Parathyroid adenoma (tissue), 2 donors: ENCODE results near the gene GREB1L.

Experiments used
- H2AFZ ChIP-seq: fragments of 300-600 bp; sonication (generic); one replicate; pipeline ENCODE4 v1.7.0; 2017; ENCODE audit warnings: antibody characterized with exemption, mild to moderate bottlenecking
- H3K27ac ChIP-seq: fragments of 300-600 bp; sonication (generic); one replicate; pipeline ENCODE4 v1.7.0; 2017
- H3K27me3 ChIP-seq: fragments of 300-600 bp; sonication (generic); one replicate; pipeline ENCODE4 v1.7.0; 2017; ENCODE audit warnings: low read length; ENCODE audit not compliant: control insufficient read depth, insufficient read depth
- H3K36me3 ChIP-seq: fragments of 300-600 bp; sonication (generic); one replicate; pipeline ENCODE4 v1.7.0; 2017; ENCODE audit warnings: low read length; ENCODE audit not compliant: control insufficient read depth, insufficient read depth
- H3K4me1 ChIP-seq: fragments of 300-600 bp; sonication (generic); one replicate; pipeline ENCODE4 v1.7.0; 2017; ENCODE audit warnings: control low read depth
- H3K4me2 ChIP-seq: fragments of 300-600 bp; sonication (generic); one replicate; pipeline ENCODE4 v1.7.0; 2017; ENCODE audit warnings: low read length
- H3K4me3 ChIP-seq: fragments of 300-600 bp; sonication (generic); one replicate; pipeline ENCODE4 v1.7.0; 2017; ENCODE audit warnings: low read depth, low read length
- H3K79me2 ChIP-seq: fragments of 300-600 bp; sonication (generic); one replicate; pipeline ENCODE4 v1.7.0; 2017; ENCODE audit warnings: control low read depth
- H3K9ac ChIP-seq: fragments of 300-600 bp; sonication (generic); one replicate; pipeline ENCODE4 v1.7.0; 2017; ENCODE audit warnings: mild to moderate bottlenecking
- H3K9me3 ChIP-seq: fragments of 300-600 bp; sonication (generic); one replicate; pipeline ENCODE4 v1.7.0; 2017; ENCODE audit warnings: low read length; ENCODE audit not compliant: control insufficient read depth
- TF ChIP-seq, protein P1 (sequence below): fragments of 300-600 bp; sonication (generic); IDR thresholded peaks from one replicate; pipeline ENCODE4 v1.7.0; 2017; ENCODE audit warnings: antibody characterized with exemption, mild to moderate bottlenecking
- donor health status: primary hyperparathyroidism.

The GREB1L gene

DNA sequence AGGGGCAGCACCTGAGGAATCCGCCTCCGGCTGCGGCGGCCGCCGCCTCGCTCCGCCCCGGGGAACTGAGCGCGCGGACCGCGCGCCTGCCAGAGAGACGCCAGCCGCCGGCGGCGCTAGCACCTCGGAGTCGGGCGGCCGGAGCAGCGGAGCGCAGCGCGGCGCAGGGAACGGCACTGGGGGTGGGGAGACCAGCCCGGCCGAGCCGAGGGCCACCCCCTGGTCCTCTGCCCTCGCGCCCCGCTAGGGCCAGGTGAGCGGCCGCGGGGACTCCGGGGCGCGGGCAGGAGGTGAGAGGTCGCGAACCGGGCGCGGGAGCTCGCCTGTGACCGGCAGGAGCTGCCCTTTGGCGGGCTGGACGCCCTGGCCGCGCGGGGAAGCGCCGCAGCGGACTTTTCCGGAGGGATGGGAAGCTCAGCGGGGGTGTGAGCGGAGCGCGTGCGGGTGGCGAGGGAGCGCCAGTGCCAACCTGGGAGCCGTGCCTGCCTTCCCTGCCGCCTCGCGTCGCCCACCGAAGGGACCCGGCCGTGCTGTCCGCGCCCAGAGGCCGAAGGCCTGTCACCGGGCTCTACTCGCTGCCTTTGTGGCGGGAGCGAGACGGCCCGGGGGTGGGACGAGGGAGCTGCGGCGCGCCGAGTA lies at the start of gene GREB1L:
Gene GREB1L, plus strand, starts transcription at position 92 of the 639 bp plus-strand sequence. CDS start 141,287 bp downstream, outside the sequence.
- H3K4me3 ChIP-seq: peak within 1 kb of the TSS; percentile 47
- H3K27me3 ChIP-seq: no peaks in the 10 kb centered on the region
- no peaks in the 10 kb centered on the region for H3K79me2 ChIP-seq
- H3K4me1 ChIP-seq: no peaks in the 10 kb centered on the region
- no peaks in the 10 kb centered on the region for H3K36me3 ChIP-seq
- peak within 1 kb of the TSS; percentile 86 for H3K4me2 ChIP-seq
- peak within 1 kb of the TSS; percentile 96 for H2AFZ ChIP-seq
- no peaks in the 10 kb centered on the region for H3K9me3 ChIP-seq
- TF ChIP-seq, protein P1, sequence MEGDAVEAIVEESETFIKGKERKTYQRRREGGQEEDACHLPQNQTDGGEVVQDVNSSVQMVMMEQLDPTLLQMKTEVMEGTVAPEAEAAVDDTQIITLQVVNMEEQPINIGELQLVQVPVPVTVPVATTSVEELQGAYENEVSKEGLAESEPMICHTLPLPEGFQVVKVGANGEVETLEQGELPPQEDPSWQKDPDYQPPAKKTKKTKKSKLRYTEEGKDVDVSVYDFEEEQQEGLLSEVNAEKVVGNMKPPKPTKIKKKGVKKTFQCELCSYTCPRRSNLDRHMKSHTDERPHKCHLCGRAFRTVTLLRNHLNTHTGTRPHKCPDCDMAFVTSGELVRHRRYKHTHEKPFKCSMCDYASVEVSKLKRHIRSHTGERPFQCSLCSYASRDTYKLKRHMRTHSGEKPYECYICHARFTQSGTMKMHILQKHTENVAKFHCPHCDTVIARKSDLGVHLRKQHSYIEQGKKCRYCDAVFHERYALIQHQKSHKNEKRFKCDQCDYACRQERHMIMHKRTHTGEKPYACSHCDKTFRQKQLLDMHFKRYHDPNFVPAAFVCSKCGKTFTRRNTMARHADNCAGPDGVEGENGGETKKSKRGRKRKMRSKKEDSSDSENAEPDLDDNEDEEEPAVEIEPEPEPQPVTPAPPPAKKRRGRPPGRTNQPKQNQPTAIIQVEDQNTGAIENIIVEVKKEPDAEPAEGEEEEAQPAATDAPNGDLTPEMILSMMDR: peak; percentile 36
- H3K27ac ChIP-seq: peak within 1 kb of the TSS; percentile 38
- no peak within 1 kb of the TSS for H3K9ac ChIP-seq

DNA sequence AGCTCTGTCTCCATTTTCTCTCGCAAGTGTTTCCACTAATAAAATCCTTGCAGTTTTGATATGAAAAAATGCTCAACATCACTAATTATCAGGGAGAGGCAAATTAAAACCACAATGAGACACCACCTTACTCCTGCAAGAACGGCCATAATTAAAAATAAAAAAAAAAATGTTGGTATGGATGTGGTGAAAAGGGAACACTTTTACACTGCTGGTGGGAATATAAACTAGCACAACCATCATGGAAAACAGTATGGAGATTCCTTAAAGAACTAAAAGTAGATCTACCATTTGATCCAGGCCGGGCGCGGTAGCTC lies 49.8 kb upstream of the GREB1L start:
- TF ChIP-seq, protein P1: no peak
- H3K4me3 ChIP-seq: no peak overlapping the region
- no peak overlapping the region for H3K4me2 ChIP-seq
- H2AFZ ChIP-seq: no peak overlapping the region
- H3K9me3 ChIP-seq: no peaks in the 10 kb centered on the region
- H3K27ac ChIP-seq: no peak overlapping the region
- no peaks in the 10 kb centered on the region for H3K79me2 ChIP-seq
- H3K4me1 ChIP-seq: no peaks in the 10 kb centered on the region
- H3K9ac ChIP-seq: no peak overlapping the region
- H3K36me3 ChIP-seq: no peaks in the 10 kb centered on the region
- no peaks in the 10 kb centered on the region for H3K27me3 ChIP-seq

DNA sequence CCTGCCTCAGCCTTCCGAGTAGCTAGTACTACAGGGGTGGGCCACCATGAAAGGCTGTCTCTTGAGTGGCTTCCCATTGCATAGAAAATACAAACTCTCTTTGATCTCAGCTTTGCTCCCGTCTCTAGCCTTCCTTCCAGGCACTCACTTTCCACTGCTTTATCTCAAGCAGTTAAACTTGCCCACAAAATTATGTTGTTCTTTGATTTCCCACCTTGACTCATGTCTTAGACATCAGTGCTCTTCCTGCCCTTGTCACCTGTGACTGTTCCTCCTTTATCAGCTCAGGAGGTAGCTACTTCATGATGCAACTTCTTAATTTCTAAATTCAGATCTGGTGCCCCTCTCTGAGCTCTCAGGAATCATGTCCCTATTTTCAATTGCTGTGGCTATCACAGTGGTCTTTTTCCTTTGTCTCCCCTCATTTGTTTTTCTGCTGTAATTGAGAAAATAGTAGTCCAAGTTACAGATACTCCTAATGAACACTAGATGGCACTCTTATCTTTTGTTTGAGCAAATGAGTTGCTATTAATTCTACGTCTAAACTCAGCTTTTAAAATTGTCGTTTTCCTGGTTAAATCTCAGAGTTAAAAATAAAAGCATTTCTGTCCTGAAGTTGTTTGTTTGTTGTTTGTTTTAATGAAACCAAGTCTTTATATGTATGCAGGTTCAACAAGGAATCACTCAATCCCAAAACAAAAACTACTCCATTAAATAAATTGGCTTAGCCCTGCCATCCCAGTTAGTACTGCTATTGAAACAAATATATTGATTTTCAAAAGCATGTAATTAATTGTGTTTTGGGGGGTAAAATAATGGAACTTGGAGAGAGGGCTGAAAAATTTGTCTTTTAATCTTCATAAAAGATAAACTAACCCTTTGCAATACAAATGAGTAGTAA lies 46.9 kb upstream of the GREB1L start:
- Histone ChIP-seq H2AFZ (no peak overlapping the region), H3K4me1 (no peaks in the 10 kb centered on the region), H3K27me3 (no peaks in the 10 kb centered on the region), H3K27ac (no peak overlapping the region), H3K4me2 (no peak overlapping the region), H3K9me3 (no peaks in the 10 kb centered on the region), H3K79me2 (no peaks in the 10 kb centered on the region), H3K9ac (no peak overlapping the region), H3K4me3 (no peak overlapping the region), H3K36me3 (no peaks in the 10 kb centered on the region)
- TF ChIP-seq, protein P1: peak; percentile 71

DNA sequence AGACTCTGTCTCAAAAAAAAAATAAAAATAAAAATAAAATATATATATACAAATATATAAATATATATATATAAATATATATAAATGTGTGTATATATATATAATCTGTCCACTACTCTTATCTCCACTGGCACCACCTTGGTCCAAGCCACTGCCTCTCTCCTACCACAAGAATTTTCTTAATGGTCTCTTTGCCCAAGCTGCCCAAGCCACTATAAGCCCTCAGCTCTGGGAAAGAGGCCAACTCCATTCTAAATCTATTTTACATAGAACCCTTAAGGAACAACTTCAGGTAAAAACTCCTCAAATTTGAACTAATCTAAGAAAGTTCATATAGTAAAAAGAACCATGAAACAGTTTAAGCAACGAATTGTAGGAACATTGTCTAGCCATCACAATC lies 45.6 kb upstream of the GREB1L start:
- H3K27ac ChIP-seq: no peak overlapping the region
- TF ChIP-seq, protein P1: no peak
- no peak overlapping the region for H3K9ac ChIP-seq
- no peak overlapping the region for H3K4me3 ChIP-seq
- H2AFZ ChIP-seq: no peak overlapping the region
- H3K4me2 ChIP-seq: no peak overlapping the region
- H3K27me3 ChIP-seq: no peaks in the 10 kb centered on the region
- H3K79me2 ChIP-seq: no peaks in the 10 kb centered on the region
- H3K4me1 ChIP-seq: no peaks in the 10 kb centered on the region
- no peaks in the 10 kb centered on the region for H3K9me3 ChIP-seq
- H3K36me3 ChIP-seq: no peaks in the 10 kb centered on the region
